Measurements from ENCODE around the gene COBL.

DNA sequence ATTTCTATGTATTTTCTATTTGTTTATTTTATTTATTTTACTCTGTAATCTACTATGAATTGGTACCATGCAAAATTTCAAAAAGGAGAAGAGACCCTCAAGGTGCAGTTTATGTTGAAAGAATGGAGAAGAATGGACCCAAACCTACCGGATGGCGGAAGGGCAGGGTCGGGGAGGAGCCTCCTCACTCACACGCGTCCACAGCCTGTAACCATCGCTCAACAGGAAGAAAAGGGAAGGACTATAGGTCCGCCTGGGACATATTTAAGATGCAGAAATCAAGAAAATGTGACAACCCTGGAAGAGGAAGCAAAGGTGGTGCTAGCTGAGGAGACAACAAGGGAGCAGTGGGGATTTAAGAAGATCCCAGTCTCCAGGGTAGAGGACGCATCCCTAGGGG lies 158.4 kb downstream of the COBL start:
- TF ChIP-seq, protein P1, sequence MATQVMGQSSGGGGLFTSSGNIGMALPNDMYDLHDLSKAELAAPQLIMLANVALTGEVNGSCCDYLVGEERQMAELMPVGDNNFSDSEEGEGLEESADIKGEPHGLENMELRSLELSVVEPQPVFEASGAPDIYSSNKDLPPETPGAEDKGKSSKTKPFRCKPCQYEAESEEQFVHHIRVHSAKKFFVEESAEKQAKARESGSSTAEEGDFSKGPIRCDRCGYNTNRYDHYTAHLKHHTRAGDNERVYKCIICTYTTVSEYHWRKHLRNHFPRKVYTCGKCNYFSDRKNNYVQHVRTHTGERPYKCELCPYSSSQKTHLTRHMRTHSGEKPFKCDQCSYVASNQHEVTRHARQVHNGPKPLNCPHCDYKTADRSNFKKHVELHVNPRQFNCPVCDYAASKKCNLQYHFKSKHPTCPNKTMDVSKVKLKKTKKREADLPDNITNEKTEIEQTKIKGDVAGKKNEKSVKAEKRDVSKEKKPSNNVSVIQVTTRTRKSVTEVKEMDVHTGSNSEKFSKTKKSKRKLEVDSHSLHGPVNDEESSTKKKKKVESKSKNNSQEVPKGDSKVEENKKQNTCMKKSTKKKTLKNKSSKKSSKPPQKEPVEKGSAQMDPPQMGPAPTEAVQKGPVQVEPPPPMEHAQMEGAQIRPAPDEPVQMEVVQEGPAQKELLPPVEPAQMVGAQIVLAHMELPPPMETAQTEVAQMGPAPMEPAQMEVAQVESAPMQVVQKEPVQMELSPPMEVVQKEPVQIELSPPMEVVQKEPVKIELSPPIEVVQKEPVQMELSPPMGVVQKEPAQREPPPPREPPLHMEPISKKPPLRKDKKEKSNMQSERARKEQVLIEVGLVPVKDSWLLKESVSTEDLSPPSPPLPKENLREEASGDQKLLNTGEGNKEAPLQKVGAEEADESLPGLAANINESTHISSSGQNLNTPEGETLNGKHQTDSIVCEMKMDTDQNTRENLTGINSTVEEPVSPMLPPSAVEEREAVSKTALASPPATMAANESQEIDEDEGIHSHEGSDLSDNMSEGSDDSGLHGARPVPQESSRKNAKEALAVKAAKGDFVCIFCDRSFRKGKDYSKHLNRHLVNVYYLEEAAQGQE (IDR thresholded peaks at IDR 0.05; ENCODE audit: insufficient read depth in 1 of 2, low read depth in 2 of 2, low read length in 2 of 2): no peak
- no peak for TF ChIP-seq POLR2AphosphoS5 (IDR thresholded peaks at IDR 0.05; ENCODE audit: low read depth, low read length)
- TF ChIP-seq FOXP2 (optimal IDR thresholded peaks at IDR 0.05; ENCODE audit: borderline replicate concordance, extremely low read depth, extremely low read length, insufficient read depth): no peak
- no peak for TF ChIP-seq TAF1 (IDR thresholded peaks at IDR 0.05; ENCODE audit: borderline replicate concordance, insufficient read depth, low read length)

All from PFSK-1 (cell line).